HL-60 (cell line): ENCODE measurements around the gene MTHFD2L.

ENCODE experiments used
- DNase-seq, 2 experiments: peaks; one replicate each; pipeline ENCODE4 v3.0.0-alpha.2; 2010 to 2020; ENCODE audit warnings: low read depth in 1 of 2, low spot score in 1 of 2
- H3K27ac ChIP-seq: fragments of 250-450 bp; sonication (Bioruptor Pico); replicated peaks from 2 replicates; pipeline ENCODE4 v1.5.1; 2020; ENCODE audit warnings: mild to moderate bottlenecking, moderate library complexity
- H3K27me3 ChIP-seq: fragments of 250-450 bp; sonication (Bioruptor Pico); 2 replicates; pipeline ENCODE4 v1.5.1; 2021; ENCODE audit warnings: mild to moderate bottlenecking, moderate library complexity; ENCODE audit not compliant: insufficient read depth, poor library complexity, severe bottlenecking
- H3K4me3 ChIP-seq: replicated peaks from 2 replicates; pipeline ENCODE4 v1.5.1; 2011; ENCODE audit warnings: mild to moderate bottlenecking, control low read depth, low read length; ENCODE audit not compliant: insufficient read depth
- GABPA ChIP-seq: IDR thresholded peaks from 2 replicates; pipeline ENCODE4 v1.6.1; 2012; ENCODE audit warnings: low read depth
- POLR2AphosphoS5 ChIP-seq: IDR thresholded peaks from 2 replicates; pipeline ENCODE4 v1.6.1; 2012; ENCODE audit warnings: low read depth
- SPI1 ChIP-seq: IDR thresholded peaks from 2 replicates; pipeline ENCODE4 v1.6.1; 2012; ENCODE audit warnings: low read depth, mild to moderate bottlenecking, borderline replicate concordance
- TF ChIP-seq, protein P1 (sequence below): IDR thresholded peaks from 2 replicates; pipeline ENCODE4 v1.6.1; 2012; ENCODE audit warnings: low read depth; ENCODE audit not compliant: insufficient replicate concordance
- TF ChIP-seq, protein P2 (sequence below): IDR thresholded peaks from one replicate; pipeline ENCODE4 v1.5.1; 2011; ENCODE audit warnings: low read length, control low read depth, inconsistent platforms; ENCODE audit not compliant: insufficient read depth

The MTHFD2L gene

DNA sequence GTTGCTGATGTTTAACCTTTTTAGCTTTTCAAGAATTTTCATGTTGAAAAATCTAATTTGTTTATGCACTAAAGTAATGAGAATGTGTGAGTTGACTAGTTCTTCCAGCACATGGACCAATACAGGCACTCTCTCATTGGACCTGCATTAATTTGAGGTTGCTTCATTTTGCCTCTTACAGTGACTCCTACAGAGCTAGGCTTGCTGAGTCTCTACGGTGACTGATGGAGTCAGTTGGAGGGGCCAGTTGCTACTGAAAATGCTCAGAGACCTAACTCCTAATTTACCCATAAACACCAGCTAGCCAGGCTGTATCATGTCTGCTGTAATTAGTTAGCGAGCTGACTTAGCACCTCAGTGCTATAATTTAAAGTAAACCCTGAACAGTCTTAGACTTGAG lies 10.9 kb downstream of the MTHFD2L start:
- no peaks in the 10 kb centered on the region for H3K27me3 ChIP-seq
- no peak for DNase-seq
- H3K4me3 ChIP-seq, result no peak overlapping the region
- no peak overlapping the region for H3K27ac ChIP-seq
- TF ChIP-seq, protein P1, sequence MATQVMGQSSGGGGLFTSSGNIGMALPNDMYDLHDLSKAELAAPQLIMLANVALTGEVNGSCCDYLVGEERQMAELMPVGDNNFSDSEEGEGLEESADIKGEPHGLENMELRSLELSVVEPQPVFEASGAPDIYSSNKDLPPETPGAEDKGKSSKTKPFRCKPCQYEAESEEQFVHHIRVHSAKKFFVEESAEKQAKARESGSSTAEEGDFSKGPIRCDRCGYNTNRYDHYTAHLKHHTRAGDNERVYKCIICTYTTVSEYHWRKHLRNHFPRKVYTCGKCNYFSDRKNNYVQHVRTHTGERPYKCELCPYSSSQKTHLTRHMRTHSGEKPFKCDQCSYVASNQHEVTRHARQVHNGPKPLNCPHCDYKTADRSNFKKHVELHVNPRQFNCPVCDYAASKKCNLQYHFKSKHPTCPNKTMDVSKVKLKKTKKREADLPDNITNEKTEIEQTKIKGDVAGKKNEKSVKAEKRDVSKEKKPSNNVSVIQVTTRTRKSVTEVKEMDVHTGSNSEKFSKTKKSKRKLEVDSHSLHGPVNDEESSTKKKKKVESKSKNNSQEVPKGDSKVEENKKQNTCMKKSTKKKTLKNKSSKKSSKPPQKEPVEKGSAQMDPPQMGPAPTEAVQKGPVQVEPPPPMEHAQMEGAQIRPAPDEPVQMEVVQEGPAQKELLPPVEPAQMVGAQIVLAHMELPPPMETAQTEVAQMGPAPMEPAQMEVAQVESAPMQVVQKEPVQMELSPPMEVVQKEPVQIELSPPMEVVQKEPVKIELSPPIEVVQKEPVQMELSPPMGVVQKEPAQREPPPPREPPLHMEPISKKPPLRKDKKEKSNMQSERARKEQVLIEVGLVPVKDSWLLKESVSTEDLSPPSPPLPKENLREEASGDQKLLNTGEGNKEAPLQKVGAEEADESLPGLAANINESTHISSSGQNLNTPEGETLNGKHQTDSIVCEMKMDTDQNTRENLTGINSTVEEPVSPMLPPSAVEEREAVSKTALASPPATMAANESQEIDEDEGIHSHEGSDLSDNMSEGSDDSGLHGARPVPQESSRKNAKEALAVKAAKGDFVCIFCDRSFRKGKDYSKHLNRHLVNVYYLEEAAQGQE, result no peak
- TF ChIP-seq POLR2AphosphoS5, result no peak
- TF ChIP-seq GABPA, result no peak
- TF ChIP-seq, protein P2, sequence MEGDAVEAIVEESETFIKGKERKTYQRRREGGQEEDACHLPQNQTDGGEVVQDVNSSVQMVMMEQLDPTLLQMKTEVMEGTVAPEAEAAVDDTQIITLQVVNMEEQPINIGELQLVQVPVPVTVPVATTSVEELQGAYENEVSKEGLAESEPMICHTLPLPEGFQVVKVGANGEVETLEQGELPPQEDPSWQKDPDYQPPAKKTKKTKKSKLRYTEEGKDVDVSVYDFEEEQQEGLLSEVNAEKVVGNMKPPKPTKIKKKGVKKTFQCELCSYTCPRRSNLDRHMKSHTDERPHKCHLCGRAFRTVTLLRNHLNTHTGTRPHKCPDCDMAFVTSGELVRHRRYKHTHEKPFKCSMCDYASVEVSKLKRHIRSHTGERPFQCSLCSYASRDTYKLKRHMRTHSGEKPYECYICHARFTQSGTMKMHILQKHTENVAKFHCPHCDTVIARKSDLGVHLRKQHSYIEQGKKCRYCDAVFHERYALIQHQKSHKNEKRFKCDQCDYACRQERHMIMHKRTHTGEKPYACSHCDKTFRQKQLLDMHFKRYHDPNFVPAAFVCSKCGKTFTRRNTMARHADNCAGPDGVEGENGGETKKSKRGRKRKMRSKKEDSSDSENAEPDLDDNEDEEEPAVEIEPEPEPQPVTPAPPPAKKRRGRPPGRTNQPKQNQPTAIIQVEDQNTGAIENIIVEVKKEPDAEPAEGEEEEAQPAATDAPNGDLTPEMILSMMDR, result no peak
- no peak for TF ChIP-seq SPI1

DNA sequence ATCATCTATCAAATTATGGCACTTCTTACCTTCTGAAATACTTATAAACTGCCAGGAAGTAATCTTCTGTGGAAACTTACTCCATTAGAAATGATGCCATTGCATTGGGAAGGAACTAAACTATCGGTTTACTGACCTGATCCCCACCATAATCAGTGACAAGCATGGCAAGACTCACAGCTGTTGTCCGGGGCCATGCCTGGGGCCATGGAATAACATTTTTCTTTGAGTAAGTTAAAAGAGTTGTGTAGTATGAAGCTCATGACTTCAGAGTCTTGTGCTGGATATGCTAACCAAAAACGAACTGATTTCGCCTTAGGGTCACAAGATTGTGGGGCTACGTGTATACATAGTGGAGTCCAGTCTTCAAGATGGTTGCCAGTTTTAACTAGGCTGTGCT lies 15.4 kb downstream of the MTHFD2L start:
- Histone ChIP-seq H3K27me3 (no peaks in the 10 kb centered on the region), H3K4me3 (no peak overlapping the region), H3K27ac (no peak overlapping the region)
- no peak for DNase-seq
- TF ChIP-seq SPI1 (no peak), POLR2AphosphoS5 (no peak), GABPA (no peak)
- TF ChIP-seq, protein P1, result no peak
- TF ChIP-seq, protein P2, result no peak

DNA sequence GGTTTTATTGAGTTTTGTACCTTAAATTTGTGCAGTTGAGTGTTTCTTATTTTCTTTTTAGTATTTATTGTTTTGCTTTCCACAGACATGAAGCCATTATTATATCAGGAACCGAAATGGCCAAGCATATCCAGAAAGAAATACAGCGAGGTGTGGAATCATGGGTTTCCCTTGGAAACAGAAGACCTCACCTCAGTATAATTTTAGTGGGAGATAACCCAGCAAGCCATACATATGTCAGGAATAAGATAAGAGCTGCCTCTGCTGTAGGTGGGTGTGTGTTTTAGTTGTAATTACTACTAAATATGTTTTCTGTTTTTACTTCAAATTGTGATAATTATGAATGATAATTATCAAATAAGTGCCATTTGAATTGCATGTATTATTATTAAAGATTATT lies 16.5 kb downstream of the MTHFD2L start:
- no peaks in the 10 kb centered on the region for H3K27me3 ChIP-seq

More for the DNA sequence above, 16.5 kb downstream of the MTHFD2L start:
- no peak for DNase-seq
- TF ChIP-seq, protein P1, result no peak
- TF ChIP-seq GABPA (no peak), POLR2AphosphoS5 (no peak), SPI1 (no peak)
- TF ChIP-seq, protein P2, result no peak
- H3K27ac ChIP-seq, result no peak overlapping the region
- H3K4me3 ChIP-seq, result no peak overlapping the region
